SK-N-SH treated with all-trans-retinoic acid at 6 μM for 48 hours (cell line): ENCODE results near the gene SELENOI.

Experiments
- ATAC-seq: fragments of 200-7000 bp; cut with Tn5 transposase; 3 replicates; pipeline ENCODE4 v1.9.1; 2020; ENCODE audit warnings: mild to moderate bottlenecking, moderate library complexity
- ARNTL ChIP-seq: fragments of 450-650 bp; formaldehyde crosslinking; IDR thresholded peaks from 2 replicates; pipeline ENCODE4 v1.5.0; 2020; ENCODE audit warnings: low read depth, mild to moderate bottlenecking, moderate library complexity, borderline replicate concordance
- BACH2 ChIP-seq: fragments of 250-450 bp; sonication (Bioruptor Pico); IDR thresholded peaks from 2 replicates; pipeline ENCODE4 v1.9.0; 2021; ENCODE audit warnings: mild to moderate bottlenecking, borderline replicate concordance
- CREB5 ChIP-seq: fragments of 250-450 bp; sonication (Bioruptor Pico); IDR thresholded peaks from 2 replicates; pipeline ENCODE4 v1.5.1; 2020; ENCODE audit warnings: low read depth, mild to moderate bottlenecking, moderate library complexity
- CSDC2 ChIP-seq: fragments of 250-450 bp; sonication (Bioruptor Pico); IDR thresholded peaks from 2 replicates; pipeline ENCODE4 v1.5.0; 2020; ENCODE audit warnings: mild to moderate bottlenecking, moderate library complexity
- ESRRG ChIP-seq: fragments of 250-450 bp; sonication (Bioruptor Pico); IDR thresholded peaks from 2 replicates; pipeline ENCODE4 v1.6.1; 2021; ENCODE audit warnings: mild to moderate bottlenecking
- GLIS3 ChIP-seq: fragments of 250-450 bp; sonication (Bioruptor Pico); IDR thresholded peaks from 2 replicates; pipeline ENCODE4 v1.5.0; 2020; ENCODE audit warnings: mild to moderate bottlenecking, moderate library complexity
- ISL1 ChIP-seq: fragments of 250-450 bp; sonication (Bioruptor Pico); IDR thresholded peaks from 2 replicates; pipeline ENCODE4 v2.1.2; 2022; ENCODE audit warnings: mild to moderate bottlenecking, moderate library complexity
- OSR1 ChIP-seq: fragments of 250-450 bp; sonication (Bioruptor Pico); IDR thresholded peaks from 2 replicates; pipeline ENCODE4 v1.8.0; 2022; ENCODE audit warnings: moderate library complexity, mild to moderate bottlenecking, inconsistent platforms
- PPARA ChIP-seq: fragments of 250-450 bp; sonication (Bioruptor Pico); IDR thresholded peaks from 2 replicates; pipeline ENCODE4 v1.5.0; 2020; ENCODE audit warnings: mild to moderate bottlenecking, borderline replicate concordance
- RARB ChIP-seq: fragments of 250-450 bp; sonication (Bioruptor Pico); IDR thresholded peaks from 2 replicates; pipeline ENCODE4 v1.8.0; 2021; ENCODE audit warnings: mild to moderate bottlenecking, moderate library complexity
- SNAI2 ChIP-seq: fragments of 250-450 bp; sonication (Bioruptor Pico); IDR thresholded peaks from 2 replicates; pipeline ENCODE4 v1.5.0; 2020; ENCODE audit warnings: mild to moderate bottlenecking, moderate library complexity
- TCF4 ChIP-seq: fragments of 250-450 bp; sonication (Bioruptor Pico); IDR thresholded peaks from 2 replicates; pipeline ENCODE4 v1.8.0; 2021; ENCODE audit warnings: mild to moderate bottlenecking, moderate library complexity, borderline replicate concordance
- TOX ChIP-seq: fragments of 250-450 bp; sonication (Bioruptor Pico); IDR thresholded peaks from 2 replicates; pipeline ENCODE4 v1.8.0; 2021; ENCODE audit warnings: mild to moderate bottlenecking, moderate library complexity, borderline replicate concordance
- ZC3H10 ChIP-seq: fragments of 250-450 bp; sonication (Bioruptor Pico); IDR thresholded peaks from 2 replicates; pipeline ENCODE4 v1.5.1; 2021; ENCODE audit warnings: mild to moderate bottlenecking, moderate library complexity
- ZFP3 ChIP-seq: fragments of 250-450 bp; sonication (Bioruptor Pico); IDR thresholded peaks from 2 replicates; pipeline ENCODE4 v1.5.0; 2020; ENCODE audit warnings: mild to moderate bottlenecking, moderate library complexity
- ZFP30 ChIP-seq: fragments of 450-650 bp; formaldehyde crosslinking; IDR thresholded peaks from 2 replicates; pipeline ENCODE4 v1.5.0; 2022; ENCODE audit warnings: mild to moderate bottlenecking, moderate library complexity
- ZNF565 ChIP-seq: fragments of 450-650 bp; formaldehyde crosslinking; conservative IDR thresholded peaks from 2 replicates; pipeline ENCODE4 v1.5.0; 2020; ENCODE audit warnings: low read depth, mild to moderate bottlenecking, moderate library complexity
- ZNF70 ChIP-seq: fragments of 450-650 bp; formaldehyde crosslinking; IDR thresholded peaks from 2 replicates; pipeline ENCODE4 v1.5.0; 2020; ENCODE audit warnings: mild to moderate bottlenecking, moderate library complexity
- TF ChIP-seq, protein P1 (sequence below): fragments of 250-450 bp; sonication (Bioruptor Pico); IDR thresholded peaks from 2 replicates; pipeline ENCODE4 v1.5.1; 2021; ENCODE audit warnings: mild to moderate bottlenecking, moderate library complexity
- TF ChIP-seq, protein P2 (sequence below): fragments of 250-450 bp; sonication (Bioruptor Pico); IDR thresholded peaks from 2 replicates; pipeline ENCODE4 v1.8.0; 2020; ENCODE audit warnings: mild to moderate bottlenecking, moderate library complexity, borderline replicate concordance
- TF ChIP-seq, protein P3 (sequence below): fragments of 250-450 bp; sonication (Bioruptor Pico); IDR thresholded peaks from 2 replicates; pipeline ENCODE4 v1.5.0; 2020; ENCODE audit warnings: mild to moderate bottlenecking, moderate library complexity

Gene SELENOI

DNA sequence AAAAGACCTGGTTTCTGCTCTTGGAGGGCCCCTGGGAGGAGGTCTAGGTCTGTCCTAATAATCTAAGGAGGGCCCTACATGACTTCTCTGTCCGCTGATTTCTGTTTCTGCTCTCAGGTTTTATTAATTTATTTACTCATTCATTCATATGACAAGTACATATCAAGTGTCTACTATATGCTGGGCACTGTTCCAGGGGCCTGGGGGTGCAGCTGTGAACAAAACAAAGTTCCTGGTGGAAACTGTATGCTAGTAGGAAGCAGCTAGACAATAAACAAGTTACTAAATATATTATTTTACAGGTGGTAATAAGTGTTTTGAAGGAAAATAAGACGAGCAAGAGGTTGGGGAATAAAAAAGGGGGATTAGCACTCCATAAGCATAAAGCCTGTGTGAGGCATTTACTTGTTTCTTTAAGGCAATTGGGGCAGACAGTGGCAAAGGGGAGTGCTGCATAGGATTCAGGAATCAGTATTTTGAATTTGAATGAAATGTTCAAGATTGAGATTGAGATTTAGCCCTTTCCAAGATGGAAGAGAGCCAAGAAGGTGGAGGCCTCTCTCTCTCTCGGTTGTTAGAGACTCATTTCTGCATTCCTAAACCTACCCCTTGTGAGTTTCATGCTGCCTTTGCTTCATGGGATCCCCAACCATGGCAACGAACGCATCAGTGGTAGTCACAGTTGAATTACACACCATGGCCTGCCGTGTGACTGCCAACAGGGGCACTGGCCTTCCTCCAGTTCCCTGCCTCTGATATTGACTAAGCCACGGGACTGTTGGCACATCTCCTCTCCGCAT lies 84.0 kb downstream of the SELENOI start:
- TF ChIP-seq CSDC2 (CRISPR knock-in tag) (no peak), ZFP30 (CRISPR knock-in tag) (no peak), ARNTL (no peak), TOX (CRISPR knock-in tag) (no peak), ZC3H10 (CRISPR knock-in tag) (no peak), ISL1 (CRISPR knock-in tag) (no peak), RARB (CRISPR knock-in tag) (no peak)
- no peak for ATAC-seq

DNA sequence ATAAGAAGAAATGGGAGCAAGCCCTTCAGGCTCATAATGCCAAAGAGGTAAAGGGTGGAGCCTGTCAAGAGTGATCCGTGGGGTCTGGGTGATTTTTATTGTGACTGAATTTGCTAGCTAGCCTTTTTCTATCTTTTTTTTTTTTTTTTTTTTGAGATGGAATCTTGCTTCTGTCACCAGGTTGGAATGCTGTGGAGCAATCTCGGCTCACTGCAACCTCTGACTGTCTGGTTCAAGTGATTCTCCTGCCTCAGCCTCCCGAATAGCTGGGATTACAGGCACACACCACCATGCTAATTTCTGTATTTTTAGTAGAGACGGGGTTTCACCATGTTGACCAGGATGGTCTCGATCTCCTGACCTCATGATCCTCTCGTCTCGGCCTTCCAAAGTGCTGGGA lies 84.9 kb downstream of the SELENOI start:
- ATAC-seq: no peak
- TF ChIP-seq RARB (CRISPR knock-in tag): no peak
- TF ChIP-seq ZFP3: no peak
- TF ChIP-seq ZC3H10 (CRISPR knock-in tag): no peak
- TF ChIP-seq ARNTL: no peak
- TF ChIP-seq GLIS3 (CRISPR knock-in tag): no peak
- TF ChIP-seq, protein P1, sequence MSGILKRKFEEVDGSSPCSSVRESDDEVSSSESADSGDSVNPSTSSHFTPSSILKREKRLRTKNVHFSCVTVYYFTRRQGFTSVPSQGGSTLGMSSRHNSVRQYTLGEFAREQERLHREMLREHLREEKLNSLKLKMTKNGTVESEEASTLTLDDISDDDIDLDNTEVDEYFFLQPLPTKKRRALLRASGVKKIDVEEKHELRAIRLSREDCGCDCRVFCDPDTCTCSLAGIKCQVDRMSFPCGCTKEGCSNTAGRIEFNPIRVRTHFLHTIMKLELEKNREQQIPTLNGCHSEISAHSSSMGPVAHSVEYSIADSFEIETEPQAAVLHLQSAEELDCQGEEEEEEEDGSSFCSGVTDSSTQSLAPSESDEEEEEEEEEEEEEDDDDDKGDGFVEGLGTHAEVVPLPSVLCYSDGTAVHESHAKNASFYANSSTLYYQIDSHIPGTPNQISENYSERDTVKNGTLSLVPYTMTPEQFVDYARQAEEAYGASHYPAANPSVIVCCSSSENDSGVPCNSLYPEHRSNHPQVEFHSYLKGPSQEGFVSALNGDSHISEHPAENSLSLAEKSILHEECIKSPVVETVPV (CRISPR knock-in tag): no peak
- no peak for TF ChIP-seq CSDC2 (CRISPR knock-in tag)
- TF ChIP-seq, protein P2, sequence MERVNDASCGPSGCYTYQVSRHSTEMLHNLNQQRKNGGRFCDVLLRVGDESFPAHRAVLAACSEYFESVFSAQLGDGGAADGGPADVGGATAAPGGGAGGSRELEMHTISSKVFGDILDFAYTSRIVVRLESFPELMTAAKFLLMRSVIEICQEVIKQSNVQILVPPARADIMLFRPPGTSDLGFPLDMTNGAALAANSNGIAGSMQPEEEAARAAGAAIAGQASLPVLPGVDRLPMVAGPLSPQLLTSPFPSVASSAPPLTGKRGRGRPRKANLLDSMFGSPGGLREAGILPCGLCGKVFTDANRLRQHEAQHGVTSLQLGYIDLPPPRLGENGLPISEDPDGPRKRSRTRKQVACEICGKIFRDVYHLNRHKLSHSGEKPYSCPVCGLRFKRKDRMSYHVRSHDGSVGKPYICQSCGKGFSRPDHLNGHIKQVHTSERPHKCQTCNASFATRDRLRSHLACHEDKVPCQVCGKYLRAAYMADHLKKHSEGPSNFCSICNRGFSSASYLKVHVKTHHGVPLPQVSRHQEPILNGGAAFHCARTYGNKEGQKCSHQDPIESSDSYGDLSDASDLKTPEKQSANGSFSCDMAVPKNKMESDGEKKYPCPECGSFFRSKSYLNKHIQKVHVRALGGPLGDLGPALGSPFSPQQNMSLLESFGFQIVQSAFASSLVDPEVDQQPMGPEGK (CRISPR knock-in tag): no peak
- TF ChIP-seq ESRRG: no peak
- TF ChIP-seq ISL1 (CRISPR knock-in tag): no peak
- TF ChIP-seq TOX (CRISPR knock-in tag): no peak

GRCh38 chr2:26432363-26432762 lies 86.4 kb downstream of the SELENOI start:
- TF ChIP-seq ISL1 (CRISPR knock-in tag) (no peak), TCF4 (no peak), ESRRG (no peak), OSR1 (CRISPR knock-in tag) (no peak), SNAI2 (CRISPR knock-in tag) (no peak), ZFP30 (CRISPR knock-in tag) (no peak), GLIS3 (CRISPR knock-in tag) (no peak), RARB (CRISPR knock-in tag) (no peak), TOX (CRISPR knock-in tag) (no peak), CREB5 (CRISPR knock-in tag) (no peak), PPARA (CRISPR knock-in tag) (no peak), BACH2 (CRISPR knock-in tag) (no peak), ZNF70 (CRISPR knock-in tag) (no peak)
- TF ChIP-seq, protein P2 (CRISPR knock-in tag): no peak
- no peak for ATAC-seq

- TF ChIP-seq TCF4 (no peak), SNAI2 (CRISPR knock-in tag) (no peak), ZC3H10 (CRISPR knock-in tag) (no peak), ZNF565 (no peak), ARNTL (no peak), OSR1 (CRISPR knock-in tag) (no peak), CREB5 (CRISPR knock-in tag) (no peak), BACH2 (CRISPR knock-in tag) (no peak), RARB (CRISPR knock-in tag) (no peak), GLIS3 (CRISPR knock-in tag) (no peak), ESRRG (no peak), PPARA (CRISPR knock-in tag) (no peak), ZFP30 (CRISPR knock-in tag) (no peak), ISL1 (CRISPR knock-in tag) (no peak), CSDC2 (CRISPR knock-in tag) (no peak)
- TF ChIP-seq, protein P3, sequence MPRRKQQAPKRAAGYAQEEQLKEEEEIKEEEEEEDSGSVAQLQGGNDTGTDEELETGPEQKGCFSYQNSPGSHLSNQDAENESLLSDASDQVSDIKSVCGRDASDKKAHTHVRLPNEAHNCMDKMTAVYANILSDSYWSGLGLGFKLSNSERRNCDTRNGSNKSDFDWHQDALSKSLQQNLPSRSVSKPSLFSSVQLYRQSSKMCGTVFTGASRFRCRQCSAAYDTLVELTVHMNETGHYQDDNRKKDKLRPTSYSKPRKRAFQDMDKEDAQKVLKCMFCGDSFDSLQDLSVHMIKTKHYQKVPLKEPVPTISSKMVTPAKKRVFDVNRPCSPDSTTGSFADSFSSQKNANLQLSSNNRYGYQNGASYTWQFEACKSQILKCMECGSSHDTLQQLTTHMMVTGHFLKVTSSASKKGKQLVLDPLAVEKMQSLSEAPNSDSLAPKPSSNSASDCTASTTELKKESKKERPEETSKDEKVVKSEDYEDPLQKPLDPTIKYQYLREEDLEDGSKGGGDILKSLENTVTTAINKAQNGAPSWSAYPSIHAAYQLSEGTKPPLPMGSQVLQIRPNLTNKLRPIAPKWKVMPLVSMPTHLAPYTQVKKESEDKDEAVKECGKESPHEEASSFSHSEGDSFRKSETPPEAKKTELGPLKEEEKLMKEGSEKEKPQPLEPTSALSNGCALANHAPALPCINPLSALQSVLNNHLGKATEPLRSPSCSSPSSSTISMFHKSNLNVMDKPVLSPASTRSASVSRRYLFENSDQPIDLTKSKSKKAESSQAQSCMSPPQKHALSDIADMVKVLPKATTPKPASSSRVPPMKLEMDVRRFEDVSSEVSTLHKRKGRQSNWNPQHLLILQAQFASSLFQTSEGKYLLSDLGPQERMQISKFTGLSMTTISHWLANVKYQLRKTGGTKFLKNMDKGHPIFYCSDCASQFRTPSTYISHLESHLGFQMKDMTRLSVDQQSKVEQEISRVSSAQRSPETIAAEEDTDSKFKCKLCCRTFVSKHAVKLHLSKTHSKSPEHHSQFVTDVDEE (CRISPR knock-in tag): no peak
- no peak for ATAC-seq
These were observed 86.9 kb downstream of the SELENOI start for GRCh38 chr2:26432859-26433258.
